Esophagus muscularis mucosa (tissue), 4 donors: ENCODE results near the gene FRMD5. TPM values are rescaled to one million over a fixed set of nuclear protein-coding genes. Genes with fewer than 3 reads are reported as not detected.

Experiments
- DNase-seq: peaks from one replicate; pipeline ENCODE4 v3.0.0-alpha.2; 2017; ENCODE audit errors: extremely low spot score
- H3K27ac ChIP-seq, 4 donors: fragments of 200-600 bp; sonication (generic); replicated peaks in 1 of 4; 1 replicate in 3 of 4; 2 replicates in 1 of 4; pipeline ENCODE4 v1.5.1; 2016 to 2019; ENCODE audit warnings: mild to moderate bottlenecking in 1 of 4
- H3K27me3 ChIP-seq, 4 donors: fragments of 200-600 bp; sonication (generic); one replicate each; pipeline versions ENCODE4 v1.5.1 to v1.6.0; 2016 to 2019
- H3K36me3 ChIP-seq, 4 donors: fragments of 200-600 bp; sonication (generic); one replicate each; pipeline ENCODE4 v1.5.1; 2016 to 2019
- H3K4me1 ChIP-seq, 4 donors: fragments of 200-600 bp; sonication (generic); one replicate each; pipeline ENCODE4 v1.5.1; 2016 to 2019
- H3K4me3 ChIP-seq, 4 donors: fragments of 200-600 bp; sonication (generic); 1 replicate in 2 of 4; 2 replicates in 2 of 4; pipeline ENCODE4 v1.5.1; 2016 to 2019; ENCODE audit warnings: mild to moderate bottlenecking in 4 of 4, moderate library complexity in 1 of 4
- H3K9me3 ChIP-seq, 4 donors: fragments of 200-600 bp; sonication (generic); 1 replicate in 3 of 4; 2 replicates in 1 of 4; pipeline ENCODE4 v1.5.1; 2016 to 2019
- CTCF ChIP-seq, 3 experiments: fragments of 200-600 bp in 2 of 3; fragments of 450-650 bp in 1 of 3; sonication (generic) in 2 of 3; IDR thresholded peaks; one replicate each; pipeline ENCODE4 v1.5.1; 2017 to 2019; ENCODE audit warnings: antibody characterized with exemption in 3 of 3, mild to moderate bottlenecking in 2 of 3, moderate library complexity in 1 of 3
- EP300 ChIP-seq: sonication (generic); formaldehyde crosslinking; IDR thresholded peaks from one replicate; pipeline ENCODE4 v1.6.1; 2017; ENCODE audit warnings: antibody characterized with exemption
- POLR2A ChIP-seq: fragments of 450-650 bp; IDR thresholded peaks from one replicate; pipeline ENCODE4 v1.6.1; 2017; ENCODE audit warnings: antibody characterized with exemption, moderate library complexity, mild to moderate bottlenecking, low read depth
- POLR2AphosphoS5 ChIP-seq, 2 donors: sonication (generic); formaldehyde crosslinking; IDR thresholded peaks; one replicate each; pipeline ENCODE4 v1.6.1; 2017; ENCODE audit warnings: antibody characterized with exemption in 2 of 2
- WGBS: methylation state at CpG from one replicate; pipeline ENCODE4 v1.1.5; 2018; 5-methylcytosine and 5-hydroxymethylcytosine counted together
- intact Hi-C: fragments of 100-400 bp; cut with DNase I; formaldehyde crosslinking; loops from one replicate; pipeline ENCODE4 v1.15.1; 2023
- total RNA-seq, 4 donors: library from RNA; depleted of rRNA; stranded (reverse); fragments of >200 nt; gene quantifications; one replicate each; pipeline versions ENCODE4 v1.1.0 to v1.2.1, GENCODE V29; 2016

The FRMD5 gene
- total RNA-seq, 4 donors from 2014 or later = 0.42 to 1.4 (median 0.67) TPM

GRCh38 chr15:43975326-43975725 lies 219.7 kb downstream of the FRMD5 start:
- 55% methylated on average over 4 of the region's 4 CpGs for WGBS
- TF ChIP-seq CTCF (IDR thresholded peaks at IDR 0.05) (no peak), POLR2AphosphoS5 (IDR thresholded peaks at IDR 0.05) (no peak), POLR2A (no peak), EP300 (no peak)
- no peak overlapping the region for H3K27ac ChIP-seq
- no peak for DNase-seq
- H3K4me3 ChIP-seq = no peak overlapping the region
- H3K9me3 ChIP-seq = peaks cover 0 to 5% (median 0%) of the 10 kb centered on the region in 4 donors
- no peaks in the 10 kb centered on the region for H3K4me1 ChIP-seq
- no peaks in the 10 kb centered on the region for H3K36me3 ChIP-seq
- intact Hi-C loops = no loop called here
- no peaks in the 10 kb centered on the region for H3K27me3 ChIP-seq

GRCh38 chr15:43974852-43975251 lies 220.2 kb downstream of the FRMD5 start:
- WGBS = 88% methylated on average over 3 of the region's 3 CpGs
- Histone ChIP-seq H3K4me1 (no peaks in the 10 kb centered on the region), H3K36me3 (no peaks in the 10 kb centered on the region), H3K4me3 (no peak overlapping the region), H3K9me3 (peaks cover 0 to 5% (median 0%) of the 10 kb centered on the region in 4 donors), H3K27ac (no peak overlapping the region), H3K27me3 (no peaks in the 10 kb centered on the region)
- TF ChIP-seq POLR2A = no peak
- TF ChIP-seq CTCF (IDR thresholded peaks at IDR 0.05) = no peak
- no peak for TF ChIP-seq EP300
- no peak for TF ChIP-seq POLR2AphosphoS5 (IDR thresholded peaks at IDR 0.05)
- no peak for DNase-seq
- intact Hi-C loops = no loop called here

GRCh38 chr15:43969802-43970375 lies 225.2 kb downstream of the FRMD5 start:
- intact Hi-C loops = no loop called here
- H3K27me3 ChIP-seq = no peaks in the 10 kb centered on the region
- peak; percentile 68 for DNase-seq
- H3K36me3 ChIP-seq = no peaks in the 10 kb centered on the region
- no peak overlapping the region for H3K27ac ChIP-seq
- H3K4me1 ChIP-seq = no peaks in the 10 kb centered on the region
- H3K4me3 ChIP-seq = no peak overlapping the region
- 93% methylated on average over 1 of the region's 1 CpG for WGBS
- H3K9me3 ChIP-seq = no peaks in the 10 kb centered on the region
- TF ChIP-seq POLR2A = no peak
- TF ChIP-seq CTCF (IDR thresholded peaks at IDR 0.05) = no peak
- TF ChIP-seq POLR2AphosphoS5 (IDR thresholded peaks at IDR 0.05) = no peak
- TF ChIP-seq EP300 = no peak

- H3K27ac ChIP-seq = no peak overlapping the region
- TF ChIP-seq POLR2AphosphoS5 (IDR thresholded peaks at IDR 0.05) (no peak), EP300 (no peak), CTCF (IDR thresholded peaks at IDR 0.05) (no peak), POLR2A (no peak)
- 77% methylated on average over 3 of the region's 3 CpGs for WGBS
- no peaks in the 10 kb centered on the region for H3K36me3 ChIP-seq
- H3K27me3 ChIP-seq = no peaks in the 10 kb centered on the region
- no peaks in the 10 kb centered on the region for H3K4me1 ChIP-seq
- no peak overlapping the region for H3K4me3 ChIP-seq
- no peaks in the 10 kb centered on the region for H3K9me3 ChIP-seq
- DNase-seq = no peak
- intact Hi-C loops = no loop called here
These were observed 226.5 kb downstream of the FRMD5 start for GRCh38 chr15:43968551-43968950.

- peak; percentile 26 for DNase-seq
- no peak overlapping the region for H3K4me3 ChIP-seq
- no peak overlapping the region for H3K27ac ChIP-seq
- no peaks in the 10 kb centered on the region for H3K27me3 ChIP-seq
- H3K36me3 ChIP-seq = no peaks in the 10 kb centered on the region
- H3K9me3 ChIP-seq = no peaks in the 10 kb centered on the region
- H3K4me1 ChIP-seq = no peaks in the 10 kb centered on the region
- intact Hi-C loops = no loop called here
- TF ChIP-seq CTCF (IDR thresholded peaks at IDR 0.05) (no peak), POLR2AphosphoS5 (IDR thresholded peaks at IDR 0.05) (no peak), POLR2A (no peak), EP300 (no peak)
These were observed 228.4 kb downstream of the FRMD5 start for GRCh38 chr15:43966646-43967045.
